NOMO-1 treated with dmso at 0.1 percent for 144 hours (cell line): ENCODE data around the gene MED9.

Source experiments
- DNase-seq: peaks from one replicate; lab custom pipeline; 2025; ENCODE audit not compliant: unreplicated experiment; lab: John Stamatoyannopoulos, UW

MED9 gene

GRCh38 chr17:17514993-17515933 is 38.5 kb downstream of the MED9 start:
- DNase-seq, result no peak

- DNase-seq, result no peak
Observed at GRCh38 chr17:17515934-17516930, 39.4 kb downstream of the MED9 start.

GRCh38 chr17:17516941-17517720 is 40.3 kb downstream of the MED9 start:
- no peak for DNase-seq

DNA sequence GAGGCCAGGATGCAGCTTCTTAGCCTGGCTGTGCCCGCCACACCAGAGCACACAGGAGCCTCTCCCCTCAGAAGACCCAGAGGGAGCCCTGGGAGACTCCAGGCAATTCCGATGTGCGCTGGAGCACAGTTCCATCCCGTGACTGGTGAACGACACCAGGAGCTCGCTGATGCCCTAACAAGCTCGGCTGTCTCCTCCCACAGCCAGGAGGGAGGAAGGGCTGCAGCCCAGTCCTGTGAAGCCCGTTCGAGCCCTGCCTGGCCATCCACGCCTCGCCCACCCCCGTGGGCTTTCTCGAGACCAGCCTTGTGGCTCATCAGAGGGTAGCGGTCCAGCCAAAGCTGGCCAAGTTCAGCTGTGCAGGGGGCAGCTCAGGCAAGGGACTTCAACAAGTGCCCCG is 41.2 kb downstream of the MED9 start:
- no peak for DNase-seq

DNA sequence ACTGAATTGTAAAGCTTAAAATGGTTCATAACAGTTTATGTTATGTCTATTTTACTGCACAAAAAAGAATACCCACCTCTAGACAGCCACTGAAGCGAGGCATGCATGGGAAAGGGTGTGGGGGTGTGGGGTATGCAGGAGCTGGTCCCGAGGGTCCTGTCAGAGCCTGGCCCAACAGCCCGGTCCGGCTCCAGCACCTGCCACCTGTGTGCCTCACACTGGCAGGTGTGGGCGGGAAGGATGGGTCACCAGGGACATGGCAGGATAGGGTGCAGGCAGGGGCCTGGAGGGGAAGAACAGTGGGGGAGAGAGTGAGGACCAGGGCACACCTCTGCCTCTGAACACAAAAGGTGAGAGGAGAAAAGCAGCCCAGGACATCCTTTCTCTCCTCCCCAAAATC is 42.2 kb downstream of the MED9 start:
- DNase-seq, result no peak

DNA sequence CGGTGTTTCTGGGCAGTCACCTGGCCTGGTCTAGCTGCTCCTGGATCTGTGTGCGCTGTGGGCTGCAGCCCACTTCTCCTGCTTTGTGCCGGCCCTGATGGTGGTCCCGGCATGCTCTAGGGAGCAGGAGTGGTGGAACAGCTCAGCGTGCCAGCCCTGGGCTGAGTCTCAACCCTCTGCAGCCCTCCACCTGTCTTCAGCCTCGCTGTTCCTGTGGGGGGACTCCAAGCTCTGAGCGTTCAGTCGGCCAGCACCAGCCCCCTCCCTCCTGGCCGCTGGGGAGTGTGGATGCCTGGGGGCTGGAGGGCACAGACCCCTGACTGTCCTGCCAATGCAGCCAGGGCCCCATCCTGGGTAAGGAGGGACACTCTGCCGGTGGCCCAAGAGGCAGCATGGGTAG is 43.1 kb downstream of the MED9 start:
- no peak for DNase-seq

GRCh38 chr17:17520599-17521232 is 43.9 kb downstream of the MED9 start:
- no peak for DNase-seq

DNA sequence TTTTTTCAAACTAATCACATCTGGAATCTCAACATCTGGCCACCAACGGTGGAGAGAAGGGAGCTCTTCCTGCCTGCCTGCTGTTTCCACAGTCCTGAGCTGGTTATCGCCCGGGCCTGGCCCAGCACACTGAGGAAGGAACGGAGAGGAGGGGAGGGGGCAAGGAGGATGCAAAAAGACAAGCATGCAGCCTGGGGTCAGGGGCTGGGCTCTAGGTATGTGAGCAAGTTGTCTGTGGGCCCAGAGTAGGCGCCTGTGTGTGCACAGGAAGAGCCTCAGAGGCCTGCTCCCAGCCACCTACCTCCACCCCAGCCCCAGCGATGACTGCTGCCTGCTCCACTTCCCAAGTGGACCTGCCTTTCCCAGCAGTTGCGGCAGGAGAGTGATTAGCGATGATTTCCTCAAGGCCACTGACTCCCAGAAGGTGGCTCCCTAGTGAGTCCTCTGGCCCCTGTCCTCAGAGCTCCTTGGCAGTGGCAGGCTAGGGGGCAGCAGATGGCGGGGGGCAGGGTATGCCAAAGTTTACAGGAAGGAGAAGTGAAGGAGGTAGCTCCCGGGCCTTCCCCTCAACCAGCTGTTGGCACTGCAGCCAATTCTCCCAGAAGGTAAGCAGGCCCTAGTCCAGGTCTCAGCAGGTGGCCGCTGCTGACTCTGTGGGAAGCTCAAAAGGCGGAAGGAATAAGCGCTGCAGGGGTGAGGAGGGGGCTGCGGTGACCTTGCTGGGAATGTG is 46.4 kb downstream of the MED9 start:
- DNase-seq, result no peak

- no peak for DNase-seq
Observed at GRCh38 chr17:17523731-17524490, 47.1 kb downstream of the MED9 start.

DNA sequence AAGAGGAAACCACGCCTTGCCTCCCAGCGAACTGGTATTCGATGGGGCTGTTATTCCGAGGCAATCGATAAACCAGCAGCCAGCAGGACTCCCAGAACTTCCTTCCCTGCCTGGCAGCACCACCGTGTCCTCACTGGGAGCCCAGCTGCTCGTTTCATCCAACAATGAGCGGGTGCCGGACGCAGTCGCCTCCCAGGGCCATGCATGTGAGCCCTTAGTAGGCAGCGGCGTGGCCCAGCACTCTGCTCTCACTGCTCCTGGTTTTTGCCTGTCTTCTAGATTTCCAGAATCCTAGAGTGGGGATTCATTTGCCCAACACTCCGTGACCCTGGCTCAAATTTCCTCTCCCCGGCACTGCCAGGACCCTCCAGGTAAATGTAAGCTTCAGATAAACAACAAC is 48.5 kb downstream of the MED9 start:
- DNase-seq, result no peak

DNA sequence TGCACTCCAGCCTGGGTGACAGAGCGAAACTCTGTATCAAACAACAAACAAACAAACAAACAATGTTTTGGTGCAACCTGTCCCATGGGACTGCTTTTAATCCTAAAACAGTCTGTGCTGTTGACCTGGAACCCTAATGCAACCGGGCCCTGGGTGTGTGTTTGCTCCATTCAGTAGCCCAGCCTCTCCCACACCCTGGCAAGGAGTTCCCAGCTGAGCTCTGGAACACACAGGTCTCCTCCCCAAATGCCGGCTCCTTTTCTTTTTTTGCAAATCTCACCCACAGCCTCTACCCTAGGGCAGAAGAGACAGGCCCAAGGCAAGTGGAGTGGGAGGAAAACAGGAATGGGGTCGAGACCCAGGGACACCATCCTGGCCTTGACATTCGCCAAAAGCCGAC is 49.2 kb downstream of the MED9 start:
- no peak for DNase-seq

GRCh38 chr17:17526369-17526768 is 49.6 kb downstream of the MED9 start:
- DNase-seq, result no peak

DNA sequence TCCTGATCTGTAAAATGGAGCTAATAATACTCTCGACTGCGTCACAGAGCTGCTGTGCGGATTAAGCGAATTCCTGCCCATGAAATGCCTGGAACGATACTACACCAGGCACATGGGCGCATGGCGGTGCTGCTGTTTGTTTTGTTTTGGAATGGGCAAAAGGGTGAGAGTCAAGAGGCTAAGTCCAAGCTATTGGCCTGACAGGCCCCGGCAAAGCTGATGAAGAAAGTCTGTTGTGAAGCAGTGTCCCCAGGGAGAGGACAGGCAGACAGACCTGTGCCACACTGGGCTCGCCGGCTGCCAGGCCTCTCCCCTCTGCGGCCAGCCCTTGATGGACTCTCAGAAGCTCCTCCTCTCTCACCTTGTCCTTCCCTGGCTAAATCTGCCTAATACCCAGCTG is 50.7 kb downstream of the MED9 start:
- no peak for DNase-seq

- DNase-seq, result no peak
Observed at GRCh38 chr17:17527956-17528500, 51.2 kb downstream of the MED9 start.

GRCh38 chr17:17528696-17529652 is 52.2 kb downstream of the MED9 start:
- DNase-seq, result no peak

GRCh38 chr17:17531156-17531555 is 54.4 kb downstream of the MED9 start:
- no peak for DNase-seq

DNA sequence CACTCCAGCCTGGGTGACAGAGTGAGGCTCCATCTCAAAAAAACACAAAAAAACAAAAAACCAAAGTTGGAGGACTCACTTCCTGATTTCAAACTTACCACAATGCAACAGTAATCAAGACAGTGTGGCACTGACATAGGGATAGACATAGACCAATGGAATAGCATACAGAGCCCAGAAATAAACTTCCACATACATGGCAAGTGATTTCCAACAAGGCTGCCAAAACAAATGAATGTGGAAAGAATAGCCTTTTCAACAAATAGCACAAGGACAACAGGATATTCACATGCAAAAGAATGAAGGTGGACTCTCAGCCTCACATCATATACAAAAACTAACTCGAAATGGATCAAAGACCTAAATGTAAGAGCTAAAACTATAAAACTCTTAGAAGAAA is 56.2 kb downstream of the MED9 start:
- no peak for DNase-seq
